ENCODE measurements around the gene PDE6B. TPM values are rescaled to one million over a fixed set of nuclear protein-coding genes. Genes with fewer than 3 reads are reported as not detected.

PDE6B gene
- total and polyA plus RNA-seq, 2 experiments from 2014 or later = 3.4 to 5.0 TPM

GRCh38 chr4:686413-687040 lies 61.2 kb downstream of the PDE6B start:
- Histone ChIP-seq H3K36me3 (ENCODE audit: insufficient read depth) (no peaks in the 10 kb centered on the region), H3K4me1 (ENCODE audit: insufficient read depth) (peaks cover 8% of the 10 kb centered on the region), H3K4me2 (no peak overlapping the region), H2AFZ (no peak overlapping the region), H4K20me1 (replicated peaks; ENCODE audit: insufficient read depth) (no peaks in the 10 kb centered on the region), H3F3A (replicated peaks; ENCODE audit: low read depth) (peaks cover 10% of the 10 kb centered on the region; the same call in 1 of the 2 replicates), H3K79me2 (replicated peaks; ENCODE audit: insufficient read depth) (no peaks in the 10 kb centered on the region), H3K27ac (ENCODE audit: low read depth) (no peak overlapping the region), H3K4me3 (no peak overlapping the region), H3K27me3 (ENCODE audit: insufficient read depth) (no peaks in the 10 kb centered on the region), H3K9me2 (ENCODE audit: insufficient read depth) (no peaks in the 10 kb centered on the region)
- no peak for TF ChIP-seq POLR2AphosphoS5 (IDR thresholded peaks at IDR 0.05; ENCODE audit: low read depth)
- no peak for TF ChIP-seq JUNB (IDR thresholded peaks at IDR 0.05; ENCODE audit: unreplicated experiment)
- no peak for TF ChIP-seq CREB1 (CRISPR knock-in tag; IDR thresholded peaks at IDR 0.05; ENCODE audit: low read depth)
- TF ChIP-seq ZNF462 (CRISPR knock-in tag; IDR thresholded peaks at IDR 0.05) = no peak
- TF ChIP-seq CTCF (conservative IDR thresholded peaks at IDR 0.05; ENCODE audit: low read depth in 2 of 2) = no peak
- TF ChIP-seq ETS1 (IDR thresholded peaks at IDR 0.05) = no peak
- TF ChIP-seq STAT1 (IDR thresholded peaks at IDR 0.05; ENCODE audit: unreplicated experiment) = no peak
- TF ChIP-seq NANOG (IDR thresholded peaks at IDR 0.05; ENCODE audit: borderline replicate concordance) = no peak
- TF ChIP-seq EZH2 (IDR thresholded peaks at IDR 0.05; ENCODE audit: low read depth, unreplicated experiment) = no peak
- TF ChIP-seq ZNF114 (CRISPR knock-in tag; IDR thresholded peaks at IDR 0.05) = no peak
- TF ChIP-seq REST (IDR thresholded peaks at IDR 0.05; ENCODE audit: unreplicated experiment) = no peak
- no peak for TF ChIP-seq EZH2phosphoT487 (IDR thresholded peaks at IDR 0.05; ENCODE audit: unreplicated experiment)
- TF ChIP-seq ZNF331 (CRISPR knock-in tag; IDR thresholded peaks at IDR 0.05; ENCODE audit: low read depth) = no peak
- Mint-ChIP-seq H3K27ac (no peak overlapping the region), H3K4me1 (peaks cover 19% of the 10 kb centered on the region), H3K4me3 (no peak overlapping the region), H3K36me3 (ENCODE audit: low read depth) (no peaks in the 10 kb centered on the region; the same call in 2 of the 3 replicates), H3K9me3 (no peaks in the 10 kb centered on the region; the same call in 1 of the 3 replicates), H3K27me3 (ENCODE audit: insufficient read depth, low read depth, poor library complexity) (peaks cover 10% of the 10 kb centered on the region)
- DNase-seq (ENCODE audit: low spot score) (no peak), ATAC-seq (no peak)

Measured in GM23338 (cell line).